NCI-H2029 (cell line): ENCODE data around the gene EIF4EBP2.

ENCODE experiments used
- DNase-seq: peaks from one replicate; lab custom pipeline; 2025; lab: John Stamatoyannopoulos, UW

Gene EIF4EBP2

GRCh38 chr10:70432561-70433263 lies 28.8 kb downstream of the EIF4EBP2 start:
- DNase-seq = no peak

GRCh38 chr10:70433581-70434280 lies 29.8 kb downstream of the EIF4EBP2 start:
- DNase-seq = no peak

GRCh38 chr10:70435241-70436085 lies 31.5 kb downstream of the EIF4EBP2 start:
- DNase-seq = no peak

GRCh38 chr10:70437721-70438120 lies 33.8 kb downstream of the EIF4EBP2 start:
- no peak for DNase-seq

GRCh38 chr10:70440296-70441160 lies 36.6 kb downstream of the EIF4EBP2 start:
- no peak for DNase-seq

GRCh38 chr10:70441161-70441894 lies 37.4 kb downstream of the EIF4EBP2 start, which contains the start of gene NODAL:
NODAL (minus strand) TSS chr10:70441681; CDS start chr10:70441667, 14 bp downstream.
- DNase-seq = no peak

- no peak for DNase-seq
These were observed 38.0 kb downstream of the EIF4EBP2 start for GRCh38 chr10:70441895-70442309.

- DNase-seq = no peak
These were observed 38.5 kb downstream of the EIF4EBP2 start for GRCh38 chr10:70442332-70442988.

GRCh38 chr10:70444744-70445143 lies 40.8 kb downstream of the EIF4EBP2 start:
- no peak for DNase-seq

GRCh38 chr10:70445718-70446657 lies 42.0 kb downstream of the EIF4EBP2 start:
- DNase-seq = no peak

GRCh38 chr10:70448236-70448635 lies 44.3 kb downstream of the EIF4EBP2 start:
- DNase-seq = no peak

GRCh38 chr10:70455213-70455630 lies 51.3 kb downstream of the EIF4EBP2 start:
- no peak for DNase-seq

- no peak for DNase-seq
These were observed 52.2 kb downstream of the EIF4EBP2 start for GRCh38 chr10:70456164-70456563.

- DNase-seq = no peak
These were observed 53.9 kb downstream of the EIF4EBP2 start for GRCh38 chr10:70457759-70458305.

- DNase-seq = no peak
These were observed 54.5 kb downstream of the EIF4EBP2 start for GRCh38 chr10:70458329-70459060.

GRCh38 chr10:70459061-70459773 lies 55.3 kb downstream of the EIF4EBP2 start:
- no peak for DNase-seq

GRCh38 chr10:70459774-70460490 lies 56.0 kb downstream of the EIF4EBP2 start:
- DNase-seq = no peak
